Fibroblast of pulmonary artery (primary cell): ENCODE results near the gene PLCL1.
A peak's percentile ranks its signal among the peaks of the same experiment; 100 is the strongest.

ENCODE experiments used
- DNase-seq: peaks from one replicate; pipeline ENCODE4 v3.0.0-alpha.2; 2010; ENCODE audit warnings: low read depth
- H3K4me3 ChIP-seq: replicated peaks from 2 replicates; pipeline ENCODE4 v1.5.1; 2011; ENCODE audit warnings: low read depth, mild to moderate bottlenecking, control low read depth, low read length, moderate library complexity
- TF ChIP-seq, protein P1 (sequence below): IDR thresholded peaks from 2 replicates; pipeline ENCODE4 v1.5.1; 2011; ENCODE audit warnings: mild to moderate bottlenecking, control low read depth, low read length, inconsistent platforms; ENCODE audit errors: missing control alignments

PLCL1 gene

DNA sequence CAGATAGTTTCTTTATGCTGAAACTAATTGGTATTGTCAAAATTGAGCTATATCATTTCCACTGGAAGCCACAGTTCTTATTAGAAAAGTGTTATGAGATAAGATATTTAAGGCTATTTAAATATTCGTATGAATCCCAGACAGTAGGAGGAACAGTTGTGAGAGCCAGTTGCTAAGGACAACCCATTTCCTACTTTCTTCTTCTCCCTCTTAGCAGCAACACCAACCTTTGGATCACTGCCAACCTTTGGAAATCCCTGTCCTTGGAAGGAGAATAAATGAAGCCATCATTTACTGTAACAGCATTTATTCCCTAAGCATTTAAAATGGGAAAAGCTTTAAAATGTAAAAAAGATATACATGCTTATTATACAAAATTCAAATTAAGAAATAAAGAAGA, 85.8 kb downstream of the PLCL1 start:
- DNase-seq: peak; percentile 82
- no peak overlapping the region for H3K4me3 ChIP-seq
- TF ChIP-seq, protein P1, sequence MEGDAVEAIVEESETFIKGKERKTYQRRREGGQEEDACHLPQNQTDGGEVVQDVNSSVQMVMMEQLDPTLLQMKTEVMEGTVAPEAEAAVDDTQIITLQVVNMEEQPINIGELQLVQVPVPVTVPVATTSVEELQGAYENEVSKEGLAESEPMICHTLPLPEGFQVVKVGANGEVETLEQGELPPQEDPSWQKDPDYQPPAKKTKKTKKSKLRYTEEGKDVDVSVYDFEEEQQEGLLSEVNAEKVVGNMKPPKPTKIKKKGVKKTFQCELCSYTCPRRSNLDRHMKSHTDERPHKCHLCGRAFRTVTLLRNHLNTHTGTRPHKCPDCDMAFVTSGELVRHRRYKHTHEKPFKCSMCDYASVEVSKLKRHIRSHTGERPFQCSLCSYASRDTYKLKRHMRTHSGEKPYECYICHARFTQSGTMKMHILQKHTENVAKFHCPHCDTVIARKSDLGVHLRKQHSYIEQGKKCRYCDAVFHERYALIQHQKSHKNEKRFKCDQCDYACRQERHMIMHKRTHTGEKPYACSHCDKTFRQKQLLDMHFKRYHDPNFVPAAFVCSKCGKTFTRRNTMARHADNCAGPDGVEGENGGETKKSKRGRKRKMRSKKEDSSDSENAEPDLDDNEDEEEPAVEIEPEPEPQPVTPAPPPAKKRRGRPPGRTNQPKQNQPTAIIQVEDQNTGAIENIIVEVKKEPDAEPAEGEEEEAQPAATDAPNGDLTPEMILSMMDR: no peak

- TF ChIP-seq, protein P1: no peak
- no peak for DNase-seq
Measured at GRCh38 chr2:197891897-197892442, 87.6 kb downstream of the PLCL1 start.

DNA sequence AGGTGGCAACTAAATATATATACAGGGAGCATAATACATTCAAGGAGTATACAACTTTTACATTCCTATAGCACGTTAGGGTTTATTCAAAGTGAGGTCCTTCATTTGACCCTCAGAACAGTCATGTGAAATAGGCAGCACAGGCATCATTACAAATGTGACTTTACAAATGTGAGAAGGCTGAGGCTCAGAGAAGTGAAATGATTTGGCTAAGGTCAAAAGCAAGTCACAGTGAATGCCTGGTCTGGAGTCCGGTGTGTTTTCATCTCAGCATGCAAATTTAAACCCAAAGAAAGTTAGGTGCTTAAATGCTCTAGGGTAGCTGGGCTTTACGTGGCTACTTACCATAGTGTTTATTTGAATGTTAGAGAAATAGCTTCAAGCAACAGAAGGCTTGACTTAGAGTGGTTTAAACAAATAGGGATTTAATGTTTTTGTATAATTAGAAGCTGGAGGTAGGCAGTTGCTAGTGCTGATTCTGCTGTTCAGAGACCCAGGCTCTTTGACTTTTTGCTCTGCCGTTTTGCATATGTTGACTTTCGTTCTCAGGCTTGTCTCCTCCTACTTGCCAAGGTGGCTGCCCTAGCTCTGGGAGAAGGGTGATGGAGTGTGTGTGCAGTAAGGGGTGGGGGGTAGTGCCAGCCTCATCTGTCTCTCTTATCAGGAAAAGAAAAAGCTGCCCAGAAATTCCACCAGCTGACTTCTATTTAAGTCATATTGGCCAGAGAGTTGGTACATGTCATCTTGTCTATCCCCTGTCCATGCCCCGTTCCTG, 89.2 kb downstream of the PLCL1 start:
- DNase-seq: no peak
- no peak overlapping the region for H3K4me3 ChIP-seq
- TF ChIP-seq, protein P1: no peak

More at GRCh38 chr2:197891897-197892442, 87.6 kb downstream of the PLCL1 start:
- no peak overlapping the region for H3K4me3 ChIP-seq

DNA sequence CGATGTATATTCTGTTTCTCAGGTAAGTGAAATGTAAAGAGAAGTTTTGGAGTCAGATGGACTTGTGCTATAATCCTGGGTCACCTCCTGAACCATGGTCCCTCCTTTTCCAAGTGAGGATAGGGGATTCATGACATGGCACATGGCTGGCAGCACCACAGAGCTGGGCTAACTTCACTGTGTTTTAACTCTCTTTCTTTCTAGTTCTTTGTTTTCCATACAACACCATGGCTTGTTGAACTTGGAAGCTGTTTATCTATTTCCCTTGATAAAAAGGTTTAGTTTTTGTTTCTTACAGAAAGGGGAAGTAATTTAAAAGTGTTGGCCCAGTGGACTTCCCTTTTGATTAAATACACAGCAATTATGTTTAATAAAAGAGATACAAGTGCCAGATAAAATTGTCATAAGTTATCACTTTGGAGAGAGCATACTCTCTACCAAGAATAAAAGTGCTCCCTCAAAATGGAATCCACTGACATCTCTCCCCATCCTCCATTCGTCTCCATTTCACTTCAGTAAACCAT, 90.4 kb downstream of the PLCL1 start:
- TF ChIP-seq, protein P1: no peak
- no peak overlapping the region for H3K4me3 ChIP-seq
- DNase-seq: no peak

- no peak overlapping the region for H3K4me3 ChIP-seq
- TF ChIP-seq, protein P1: no peak
- no peak for DNase-seq
Measured at GRCh38 chr2:197897960-197898678, 93.7 kb downstream of the PLCL1 start.

DNA sequence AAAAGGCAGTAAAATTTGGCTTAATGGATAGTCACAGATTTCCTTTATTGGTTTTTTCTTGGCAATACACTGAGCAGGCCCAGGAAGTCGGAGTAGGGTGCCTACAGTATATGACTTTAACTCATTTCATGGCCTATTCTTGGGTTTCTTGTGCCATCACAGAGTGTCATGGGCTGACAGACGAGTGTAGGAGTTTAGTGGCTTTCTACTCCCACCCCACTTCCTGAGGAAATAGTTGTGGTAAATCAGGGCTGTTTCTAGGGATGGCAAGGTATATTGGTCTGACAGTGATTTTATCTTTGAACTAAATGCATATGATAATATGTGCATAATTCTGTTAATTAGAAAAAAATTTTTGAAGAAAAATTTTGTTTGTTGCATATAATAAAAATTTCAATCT, 100.1 kb downstream of the PLCL1 start:
- TF ChIP-seq, protein P1: no peak
- H3K4me3 ChIP-seq: no peak overlapping the region
- DNase-seq: no peak
